SK-N-MC (cell line): ENCODE results near the gene ZNF10.

Source experiments
- EZH2 ChIP-seq: fragments of 200-600 bp; sonication (generic); IDR thresholded peaks from one replicate; pipeline ENCODE4 v1.6.1; 2017; ENCODE audit warnings: antibody characterized with exemption
- FOXP2 ChIP-seq: optimal IDR thresholded peaks from 2 replicates; pipeline ENCODE3; 2011; ENCODE audit warnings: mild to moderate bottlenecking, moderate library complexity; ENCODE audit not compliant: insufficient read depth; ENCODE audit errors: extremely low read length, control extremely low read depth
- POLR2AphosphoS5 ChIP-seq: IDR thresholded peaks from 2 replicates; pipeline ENCODE4 v1.6.1; 2012; ENCODE audit warnings: mild to moderate bottlenecking, low read depth, low read length, borderline replicate concordance

- TF ChIP-seq POLR2AphosphoS5 (no peak), EZH2 (no peak), FOXP2 (no peak)
These were observed 25.8 kb downstream of the ZNF10 start for GRCh38 chr12:133156125-133156690.
